Liver (tissue), 3 donors: ENCODE measurements around the gene NUDT1.

Experiments used
- EGR1 ChIP-seq, 2 donors: IDR thresholded peaks; 2 replicates each; pipeline ENCODE4 v1.6.1; 2016 to 2018; ENCODE audit warnings: antibody characterized with exemption in 2 of 2, low read depth in 2 of 2
- HNF4G ChIP-seq: IDR thresholded peaks from 2 replicates; pipeline ENCODE4 v1.6.1; 2016; ENCODE audit warnings: antibody characterized with exemption
- JUND ChIP-seq, 2 donors: IDR thresholded peaks; 2 replicates each; pipeline ENCODE4 v1.6.1; 2016; ENCODE audit warnings: antibody characterized with exemption in 2 of 2
- MAX ChIP-seq: IDR thresholded peaks from 2 replicates; pipeline ENCODE4 v1.6.1; 2016; ENCODE audit warnings: antibody characterized with exemption
- REST ChIP-seq: IDR thresholded peaks from 2 replicates; pipeline ENCODE4 v1.6.1; 2016; ENCODE audit warnings: antibody characterized with exemption, mild to moderate bottlenecking
- RXRA ChIP-seq, 2 donors: IDR thresholded peaks; 2 replicates each; pipeline ENCODE4 v1.6.1; 2017 to 2018; ENCODE audit warnings: antibody characterized with exemption in 2 of 2, mild to moderate bottlenecking in 1 of 2
- TAF1 ChIP-seq: conservative IDR thresholded peaks from 2 replicates; pipeline ENCODE4 v1.6.1; 2016; ENCODE audit warnings: antibody characterized with exemption, mild to moderate bottlenecking
- YY1 ChIP-seq: IDR thresholded peaks from 2 replicates; pipeline ENCODE4 v1.6.1; 2016; ENCODE audit warnings: antibody characterized with exemption, mild to moderate bottlenecking
- TF ChIP-seq, protein P1 (sequence below): fragments of 150-350 bp; IDR thresholded peaks from 2 replicates; pipeline ENCODE4 v1.5.1; 2017; ENCODE audit warnings: improper control_type of control experiment, low read depth, low read length; ENCODE audit not compliant: missing input control
- donor health status: healthy.
- donor health status: healthy.

GRCh38 chr7:2256306-2257045, 14.4 kb downstream of the NUDT1 start:
- TF ChIP-seq TAF1 (no peak), MAX (no peak), RXRA (IDR thresholded peaks at IDR 0.05) (no peak), YY1 (no peak), JUND (IDR thresholded peaks at IDR 0.05) (no peak), EGR1 (IDR thresholded peaks at IDR 0.05; ENCODE audit: low read depth in 2 of 2) (no peak), HNF4G (no peak), REST (no peak)
- TF ChIP-seq, protein P1, sequence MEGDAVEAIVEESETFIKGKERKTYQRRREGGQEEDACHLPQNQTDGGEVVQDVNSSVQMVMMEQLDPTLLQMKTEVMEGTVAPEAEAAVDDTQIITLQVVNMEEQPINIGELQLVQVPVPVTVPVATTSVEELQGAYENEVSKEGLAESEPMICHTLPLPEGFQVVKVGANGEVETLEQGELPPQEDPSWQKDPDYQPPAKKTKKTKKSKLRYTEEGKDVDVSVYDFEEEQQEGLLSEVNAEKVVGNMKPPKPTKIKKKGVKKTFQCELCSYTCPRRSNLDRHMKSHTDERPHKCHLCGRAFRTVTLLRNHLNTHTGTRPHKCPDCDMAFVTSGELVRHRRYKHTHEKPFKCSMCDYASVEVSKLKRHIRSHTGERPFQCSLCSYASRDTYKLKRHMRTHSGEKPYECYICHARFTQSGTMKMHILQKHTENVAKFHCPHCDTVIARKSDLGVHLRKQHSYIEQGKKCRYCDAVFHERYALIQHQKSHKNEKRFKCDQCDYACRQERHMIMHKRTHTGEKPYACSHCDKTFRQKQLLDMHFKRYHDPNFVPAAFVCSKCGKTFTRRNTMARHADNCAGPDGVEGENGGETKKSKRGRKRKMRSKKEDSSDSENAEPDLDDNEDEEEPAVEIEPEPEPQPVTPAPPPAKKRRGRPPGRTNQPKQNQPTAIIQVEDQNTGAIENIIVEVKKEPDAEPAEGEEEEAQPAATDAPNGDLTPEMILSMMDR: no peak
